Caco-2 (cell line): ENCODE data around the gene SGCD. TPM values are rescaled to one million over a fixed set of nuclear protein-coding genes. Genes with fewer than 3 reads are reported as not detected.

Experiments used
- BruUV-seq: library from RNA; stranded (reverse); fragments of 400-500 nt; replicated peaks from 2 replicates; lab custom pipeline; 2021; lab: Mats Ljungman, UMichigan
- CTCF ChIA-PET: fragments of 300-600 bp; sonication (Branson Sonifier 250); formaldehyde crosslinking; loops from one replicate; lab custom pipeline; 2022; ENCODE audit warnings: antibody characterized with exemption; lab: Charles Lee
- POLR2A ChIA-PET: fragments of 300-600 bp; sonication (Branson Sonifier 250); formaldehyde crosslinking; loops from one replicate; lab custom pipeline; 2022; ENCODE audit warnings: antibody characterized with exemption; lab: Charles Lee
- DNase-seq, 2 experiments: peaks; one replicate each; pipeline versions ENCODE4 v3.0.0 to v3.0.0-alpha.2; 2020 to 2022
- H3K27me3 ChIP-seq: replicated peaks from 2 replicates; pipeline ENCODE4 v1.6.0; 2011; ENCODE audit warnings: low read length; ENCODE audit not compliant: control insufficient read depth, insufficient read depth
- H3K36me3 ChIP-seq: 2 replicates; pipeline ENCODE4 v1.5.1; 2011; ENCODE audit warnings: low read length; ENCODE audit not compliant: control insufficient read depth, insufficient read depth
- H3K4me1 ChIP-seq: fragments of 250-450 bp; sonication (Bioruptor Pico); 2 replicates; pipeline ENCODE4 v1.5.1; 2020; ENCODE audit warnings: mild to moderate bottlenecking
- H3K4me3 ChIP-seq: 2 replicates; pipeline ENCODE4 v1.5.1; 2011; ENCODE audit warnings: low read depth, mild to moderate bottlenecking, control low read depth, low read length
- H3K9me3 ChIP-seq: fragments of 250-450 bp; sonication (Bioruptor Pico); 2 replicates; pipeline ENCODE4 v1.5.1; 2020; ENCODE audit warnings: mild to moderate bottlenecking, moderate library complexity
- H3K27ac Mint-ChIP-seq: one replicate; pipeline ENCODE4 v1.8.0; 2022; ENCODE audit warnings: mixed read lengths; ENCODE audit not compliant: unreplicated experiment
- H3K27me3 Mint-ChIP-seq: one replicate; pipeline ENCODE4 v1.8.0; 2022; ENCODE audit warnings: mixed read lengths; ENCODE audit not compliant: insufficient read depth, unreplicated experiment
- H3K36me3 Mint-ChIP-seq: one replicate; pipeline ENCODE4 v1.8.0; 2022; ENCODE audit warnings: mild to moderate bottlenecking, mixed read lengths; ENCODE audit not compliant: insufficient read depth, unreplicated experiment
- H3K4me1 Mint-ChIP-seq: one replicate; pipeline ENCODE4 v1.8.0; 2022; ENCODE audit warnings: low read depth, mixed read lengths; ENCODE audit not compliant: unreplicated experiment
- H3K4me3 Mint-ChIP-seq: one replicate; pipeline ENCODE4 v1.8.0; 2022; ENCODE audit warnings: mild to moderate bottlenecking, moderate library complexity, mixed read lengths; ENCODE audit not compliant: unreplicated experiment
- H3K9me3 Mint-ChIP-seq: one replicate; pipeline ENCODE4 v1.8.0; 2022; ENCODE audit warnings: mixed read lengths; ENCODE audit not compliant: unreplicated experiment
- intact Hi-C: fragments of 100-400 bp; cut with micrococcal nuclease; formaldehyde crosslinking; loops from one replicate; pipeline ENCODE4 v1.10.0; 2022; ENCODE audit not compliant: unreplicated experiment
- total RNA-seq: library from RNA; stranded (reverse); gene quantifications from 2 replicates; pipeline ENCODE4 v1.2.3, GENCODE V29; 2022
- TF ChIP-seq, protein P1 (sequence below), 2 experiments: fragments of 200-600 bp in 1 of 2; IDR thresholded peaks; 1 replicate in 1 of 2; 2 replicates in 1 of 2; pipeline versions ENCODE4 v1.5.1 to v1.8.0; 2011 to 2022; ENCODE audit warnings: antibody characterized with exemption in 1 of 2, control low read depth in 1 of 2, inconsistent platforms in 1 of 2, low read depth in 1 of 2, low read length in 1 of 2, mild to moderate bottlenecking in 1 of 2, moderate library complexity in 1 of 2; ENCODE audit not compliant: insufficient read depth in 1 of 2, severe bottlenecking in 1 of 2, unreplicated experiment in 1 of 2

Gene SGCD
- total RNA-seq, 1 experiment from 2014 or later = 0.20 TPM

DNA sequence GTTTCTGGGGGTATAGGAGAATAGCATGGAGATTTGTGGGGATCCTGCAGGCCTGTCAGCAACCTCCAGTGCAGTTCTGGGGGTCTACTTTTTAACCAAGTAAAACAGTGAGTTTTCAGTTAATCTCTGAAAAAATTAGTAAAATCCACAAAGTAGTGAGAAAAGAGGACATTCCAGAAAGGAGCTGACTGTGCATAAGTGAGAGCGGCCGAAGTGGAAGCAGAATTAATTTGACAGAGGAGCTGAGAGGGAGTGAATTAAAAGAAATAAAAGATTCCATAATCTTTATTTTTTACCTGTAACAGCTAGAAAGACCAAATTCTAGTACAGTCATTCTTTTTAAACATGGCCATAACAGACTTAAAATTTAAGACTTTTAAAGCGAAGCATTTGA lies 149.2 kb downstream of the SGCD start:
- no TSS peak for BruUV-seq
- Histone ChIP-seq H3K4me1 (no peaks in the 10 kb centered on the region), H3K9me3 (no peaks in the 10 kb centered on the region), H3K27me3 (no peaks in the 10 kb centered on the region), H3K4me3 (no peak overlapping the region), H3K36me3 (no peaks in the 10 kb centered on the region)
- Mint-ChIP-seq H3K9me3 (no peaks in the 10 kb centered on the region), H3K27me3 (no peaks in the 10 kb centered on the region), H3K4me3 (no peak overlapping the region), H3K27ac (no peak overlapping the region), H3K4me1 (no peaks in the 10 kb centered on the region), H3K36me3 (no peaks in the 10 kb centered on the region)
- POLR2A ChIA-PET = no interaction called here
- intact Hi-C loops = no loop called here
- TF ChIP-seq, protein P1, sequence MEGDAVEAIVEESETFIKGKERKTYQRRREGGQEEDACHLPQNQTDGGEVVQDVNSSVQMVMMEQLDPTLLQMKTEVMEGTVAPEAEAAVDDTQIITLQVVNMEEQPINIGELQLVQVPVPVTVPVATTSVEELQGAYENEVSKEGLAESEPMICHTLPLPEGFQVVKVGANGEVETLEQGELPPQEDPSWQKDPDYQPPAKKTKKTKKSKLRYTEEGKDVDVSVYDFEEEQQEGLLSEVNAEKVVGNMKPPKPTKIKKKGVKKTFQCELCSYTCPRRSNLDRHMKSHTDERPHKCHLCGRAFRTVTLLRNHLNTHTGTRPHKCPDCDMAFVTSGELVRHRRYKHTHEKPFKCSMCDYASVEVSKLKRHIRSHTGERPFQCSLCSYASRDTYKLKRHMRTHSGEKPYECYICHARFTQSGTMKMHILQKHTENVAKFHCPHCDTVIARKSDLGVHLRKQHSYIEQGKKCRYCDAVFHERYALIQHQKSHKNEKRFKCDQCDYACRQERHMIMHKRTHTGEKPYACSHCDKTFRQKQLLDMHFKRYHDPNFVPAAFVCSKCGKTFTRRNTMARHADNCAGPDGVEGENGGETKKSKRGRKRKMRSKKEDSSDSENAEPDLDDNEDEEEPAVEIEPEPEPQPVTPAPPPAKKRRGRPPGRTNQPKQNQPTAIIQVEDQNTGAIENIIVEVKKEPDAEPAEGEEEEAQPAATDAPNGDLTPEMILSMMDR (IDR thresholded peaks at IDR 0.05; ENCODE audit: insufficient read depth in 1 of 2, low read depth in 1 of 2, low read length in 1 of 2, severe bottlenecking in 1 of 2, unreplicated experiment in 1 of 2) = no peak
- CTCF ChIA-PET = no interaction called here
- no peak for DNase-seq

DNA sequence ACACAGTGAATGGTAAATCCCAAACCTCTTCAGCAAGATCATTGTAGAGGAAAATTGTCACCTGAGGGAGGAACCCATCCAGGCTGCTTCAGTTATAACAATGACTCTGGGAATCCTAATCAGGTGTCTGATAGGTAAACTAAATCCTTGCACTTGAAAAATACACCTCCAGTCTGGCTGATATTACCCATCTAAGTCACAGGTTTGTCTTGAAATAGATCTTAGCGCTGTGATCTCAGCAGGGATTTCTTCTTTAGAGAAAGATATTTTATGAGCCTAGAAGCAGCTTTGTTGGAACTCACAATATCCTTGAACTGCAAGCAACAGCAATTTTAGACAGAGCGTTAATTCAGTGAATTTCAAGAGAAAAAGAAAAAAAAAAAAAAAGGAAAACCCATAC lies 149.7 kb downstream of the SGCD start:
- Histone ChIP-seq H3K27me3 (no peaks in the 10 kb centered on the region), H3K4me3 (no peak overlapping the region), H3K36me3 (no peaks in the 10 kb centered on the region), H3K9me3 (no peaks in the 10 kb centered on the region), H3K4me1 (no peaks in the 10 kb centered on the region)
- Mint-ChIP-seq H3K27me3 (no peaks in the 10 kb centered on the region), H3K4me3 (no peak overlapping the region), H3K27ac (no peak overlapping the region), H3K36me3 (no peaks in the 10 kb centered on the region), H3K9me3 (no peaks in the 10 kb centered on the region), H3K4me1 (no peaks in the 10 kb centered on the region)
- ChIA-PET POLR2A (no interaction called here), CTCF (no interaction called here)
- TF ChIP-seq, protein P1 (IDR thresholded peaks at IDR 0.05; ENCODE audit: insufficient read depth in 1 of 2, low read depth in 1 of 2, low read length in 1 of 2, severe bottlenecking in 1 of 2, unreplicated experiment in 1 of 2) = no peak
- DNase-seq = no peak
- no TSS peak for BruUV-seq
- intact Hi-C loops = no loop called here

DNA sequence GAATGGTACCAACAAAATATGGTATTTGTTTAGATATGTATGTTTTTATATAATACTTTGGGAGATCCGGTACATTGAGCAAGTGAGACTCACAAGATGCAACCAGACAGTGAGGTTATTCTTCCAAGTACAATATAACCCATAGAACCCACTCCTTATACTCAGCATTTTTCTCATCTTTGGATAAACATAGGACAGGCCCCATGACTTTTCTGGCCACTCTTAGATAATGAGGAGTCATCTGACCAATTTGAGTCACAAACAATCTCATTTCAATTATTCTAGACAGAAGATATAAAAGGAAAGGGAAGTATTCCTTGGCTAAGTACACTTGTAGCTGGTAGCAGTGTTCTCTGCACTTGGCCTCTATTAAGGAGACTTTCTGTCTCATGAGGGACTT lies 150.2 kb downstream of the SGCD start:
- no peaks in the 10 kb centered on the region for H3K27me3 ChIP-seq
- H3K9me3 ChIP-seq = no peaks in the 10 kb centered on the region
- no TSS peak for BruUV-seq
- intact Hi-C loops = no loop called here
- ChIA-PET POLR2A (no interaction called here), CTCF (interaction anchor here (0.6 kb wide), 1 partner anchor 25 kb away, joined by 3 read pairs; no protein-coding TSS in a partner anchor)
- no peaks in the 10 kb centered on the region for H3K4me1 ChIP-seq
- Mint-ChIP-seq H3K36me3 (no peaks in the 10 kb centered on the region), H3K27ac (no peak overlapping the region), H3K9me3 (no peaks in the 10 kb centered on the region), H3K4me3 (no peak overlapping the region), H3K4me1 (no peaks in the 10 kb centered on the region), H3K27me3 (no peaks in the 10 kb centered on the region)
- TF ChIP-seq, protein P1 (IDR thresholded peaks at IDR 0.05; ENCODE audit: insufficient read depth in 1 of 2, low read depth in 1 of 2, low read length in 1 of 2, severe bottlenecking in 1 of 2, unreplicated experiment in 1 of 2) = no peak
- no peak for DNase-seq
- no peak overlapping the region for H3K4me3 ChIP-seq
- no peaks in the 10 kb centered on the region for H3K36me3 ChIP-seq
